Activated CD8-positive, alpha-beta memory T cell treated with anti-CD3 and anti-CD28 coated beads for 48 hours (primary cell): ENCODE measurements around the gene NEO1.
A peak's percentile ranks its signal among the peaks of the same experiment; 100 is the strongest.

Experiments used
- DNase-seq, 3 experiments: peaks; one replicate each; pipeline ENCODE4 v3.0.0-alpha.2; 2020; ENCODE audit warnings: low read depth in 2 of 3, low spot score in 2 of 3

Gene NEO1

GRCh38 chr15:73072894-73073293 is 20.6 kb downstream of the NEO1 start:
- DNase-seq, result no peak

- no peak for DNase-seq
Measured at GRCh38 chr15:73074241-73074640, 22.0 kb downstream of the NEO1 start.

GRCh38 chr15:73075160-73075859 is 23.0 kb downstream of the NEO1 start:
- DNase-seq, result no peak

- no peak for DNase-seq
Measured at GRCh38 chr15:73078291-73078690, 26.0 kb downstream of the NEO1 start.

- no peak for DNase-seq
Measured at GRCh38 chr15:73078722-73079121, 26.5 kb downstream of the NEO1 start.

- DNase-seq, result no peak
Measured at GRCh38 chr15:73079565-73079964, 27.3 kb downstream of the NEO1 start.

GRCh38 chr15:73081321-73081958 is 29.2 kb downstream of the NEO1 start:
- DNase-seq, result peak in 1 of 3 experiments; percentile 0

GRCh38 chr15:73082812-73083211 is 30.5 kb downstream of the NEO1 start:
- no peak for DNase-seq

GRCh38 chr15:73087098-73087497 is 34.8 kb downstream of the NEO1 start:
- DNase-seq, result no peak

GRCh38 chr15:73105064-73105463 is 52.8 kb downstream of the NEO1 start:
- no peak for DNase-seq

- no peak for DNase-seq
Measured at GRCh38 chr15:73108676-73109075, 56.4 kb downstream of the NEO1 start.

- no peak for DNase-seq
Measured at GRCh38 chr15:73109765-73110164, 57.5 kb downstream of the NEO1 start.

GRCh38 chr15:73110201-73110600 is 57.9 kb downstream of the NEO1 start:
- DNase-seq, result no peak

- DNase-seq, result no peak
Measured at GRCh38 chr15:73114064-73114463, 61.8 kb downstream of the NEO1 start.

- no peak for DNase-seq
Measured at GRCh38 chr15:73116164-73116563, 63.9 kb downstream of the NEO1 start.

- no peak for DNase-seq
Measured at GRCh38 chr15:73118055-73118454, 65.8 kb downstream of the NEO1 start.

GRCh38 chr15:73119478-73119877 is 67.2 kb downstream of the NEO1 start:
- no peak for DNase-seq

- DNase-seq, result no peak
Measured at GRCh38 chr15:73120269-73120668, 68.0 kb downstream of the NEO1 start.

- no peak for DNase-seq
Measured at GRCh38 chr15:73125219-73125618, 73.0 kb downstream of the NEO1 start.

GRCh38 chr15:73127302-73127936 is 75.2 kb downstream of the NEO1 start:
- no peak for DNase-seq

- DNase-seq, result no peak
Measured at GRCh38 chr15:73130830-73131229, 78.6 kb downstream of the NEO1 start.

- DNase-seq, result no peak
Measured at GRCh38 chr15:73134196-73134595, 81.9 kb downstream of the NEO1 start.
